SK-N-MC (cell line): ENCODE measurements around the gene ABCG2.

Experiments used
- DNase-seq: peaks from one replicate; pipeline ENCODE4 v3.0.0-alpha.2; 2011; ENCODE audit warnings: low read depth, low spot score
- H3K27ac ChIP-seq: fragments of 200-600 bp; sonication (generic); 2 replicates; pipeline ENCODE4 v1.5.1; 2016; ENCODE audit warnings: mixed run types
- H3K36me3 ChIP-seq: fragments of 200-600 bp; sonication (generic); 2 replicates; pipeline ENCODE4 v1.6.1; 2017; ENCODE audit warnings: antibody characterized with exemption, low read length, mixed read lengths; ENCODE audit not compliant: insufficient read depth
- H3K4me3 ChIP-seq: fragments of 200-600 bp; sonication (generic); 2 replicates; pipeline ENCODE4 v1.5.1; 2016
- H3K9ac ChIP-seq: fragments of 200-600 bp; sonication (generic); 2 replicates; pipeline ENCODE4 v1.8.0; 2017; ENCODE audit warnings: mixed run types, mixed read lengths; ENCODE audit not compliant: insufficient read length
- H3K9me3 ChIP-seq: fragments of 200-600 bp; sonication (generic); 2 replicates; pipeline ENCODE4 v1.6.1; 2017; ENCODE audit warnings: low read depth, mild to moderate bottlenecking, antibody characterized with exemption, low read length, moderate library complexity, mixed read lengths
- EZH2 ChIP-seq: fragments of 200-600 bp; sonication (generic); IDR thresholded peaks from one replicate; pipeline ENCODE4 v1.6.1; 2017; ENCODE audit warnings: antibody characterized with exemption
- FOXP2 ChIP-seq: optimal IDR thresholded peaks from 2 replicates; pipeline ENCODE3; 2011; ENCODE audit warnings: mild to moderate bottlenecking, moderate library complexity; ENCODE audit not compliant: insufficient read depth; ENCODE audit errors: extremely low read length, control extremely low read depth
- POLR2AphosphoS5 ChIP-seq: IDR thresholded peaks from 2 replicates; pipeline ENCODE4 v1.6.1; 2012; ENCODE audit warnings: mild to moderate bottlenecking, low read depth, low read length, borderline replicate concordance

Gene ABCG2

DNA sequence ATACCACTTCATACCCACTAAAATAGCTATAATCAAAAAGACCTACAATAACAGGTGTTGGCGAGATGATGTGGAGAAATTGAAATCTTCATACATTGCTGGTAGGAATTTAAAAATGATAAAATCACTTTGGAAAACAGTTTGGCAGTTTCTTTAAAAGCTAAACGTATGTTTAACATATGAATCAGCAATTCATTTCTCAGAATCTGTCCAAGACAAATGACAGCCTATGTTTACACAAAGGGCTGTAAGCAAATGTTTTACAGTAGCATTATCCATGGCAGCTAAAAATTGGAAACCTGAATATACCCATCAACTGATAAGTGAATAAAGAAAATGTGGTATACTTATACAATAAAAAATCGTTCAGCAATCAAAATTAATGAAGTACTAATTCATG lies 33.0 kb upstream of the ABCG2 start:
- Histone ChIP-seq H3K9me3 (no peaks in the 10 kb centered on the region), H3K4me3 (no peak overlapping the region), H3K27ac (no peak overlapping the region), H3K36me3 (no peaks in the 10 kb centered on the region), H3K9ac (no peak overlapping the region)
- no peak for TF ChIP-seq FOXP2
- no peak for TF ChIP-seq EZH2
- no peak for TF ChIP-seq POLR2AphosphoS5
- DNase-seq, result no peak

GRCh38 chr4:88189881-88190585 lies 31.6 kb upstream of the ABCG2 start:
- DNase-seq, result no peak
- TF ChIP-seq POLR2AphosphoS5 (no peak), FOXP2 (no peak), EZH2 (no peak)
- H3K9me3 ChIP-seq, result no peaks in the 10 kb centered on the region
- H3K9ac ChIP-seq, result no peak overlapping the region
- no peaks in the 10 kb centered on the region for H3K36me3 ChIP-seq
- H3K27ac ChIP-seq, result no peak overlapping the region
- no peak overlapping the region for H3K4me3 ChIP-seq

GRCh38 chr4:88189418-88189738 lies 30.9 kb upstream of the ABCG2 start:
- H3K4me3 ChIP-seq, result no peak overlapping the region
- no peak for DNase-seq

DNA sequence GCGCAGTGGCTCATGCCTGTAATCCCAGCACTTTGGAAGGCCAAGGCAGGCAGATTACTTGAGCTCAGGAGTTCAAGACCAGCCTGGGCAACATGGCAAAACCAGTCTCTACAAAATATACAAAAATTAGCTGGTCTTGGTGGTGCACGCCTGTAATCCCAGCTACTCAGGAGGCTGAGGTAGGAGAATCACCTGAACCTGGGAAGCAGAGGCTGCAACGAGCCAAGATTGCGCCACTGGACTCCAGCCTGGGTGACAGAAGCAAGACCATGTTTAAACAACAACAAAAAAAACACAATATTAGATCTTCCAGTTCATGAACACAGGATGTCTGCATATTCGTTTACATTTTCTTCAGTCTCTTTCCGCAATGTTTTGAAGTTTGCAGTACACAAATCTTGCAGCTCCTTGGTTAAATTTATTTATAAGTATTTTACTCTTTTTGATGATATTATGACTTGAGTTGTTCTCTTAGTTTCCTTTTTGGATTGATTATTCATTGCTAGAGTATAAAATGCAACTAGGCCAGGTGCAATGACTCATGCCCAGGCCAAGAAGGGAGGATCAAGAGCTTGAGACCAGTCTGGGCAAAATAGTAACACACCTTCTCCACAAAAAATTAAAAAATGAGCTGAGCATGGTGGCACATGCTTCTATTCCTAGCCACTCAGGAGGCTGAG lies 30.4 kb upstream of the ABCG2 start:
- H3K27ac ChIP-seq, result no peak overlapping the region
- no peak overlapping the region for H3K4me3 ChIP-seq
- no peaks in the 10 kb centered on the region for H3K9me3 ChIP-seq
- no peaks in the 10 kb centered on the region for H3K36me3 ChIP-seq
- H3K9ac ChIP-seq, result no peak overlapping the region
- TF ChIP-seq EZH2 (no peak), FOXP2 (no peak), POLR2AphosphoS5 (no peak)
- no peak for DNase-seq

More at GRCh38 chr4:88189418-88189738, 30.9 kb upstream of the ABCG2 start:
- H3K36me3 ChIP-seq, result no peaks in the 10 kb centered on the region
- no peak overlapping the region for H3K27ac ChIP-seq
- H3K9me3 ChIP-seq, result no peaks in the 10 kb centered on the region
- TF ChIP-seq EZH2 (no peak), FOXP2 (no peak), POLR2AphosphoS5 (no peak)
- H3K9ac ChIP-seq, result no peak overlapping the region

- no peak overlapping the region for H3K9ac ChIP-seq
- no peak overlapping the region for H3K27ac ChIP-seq
- H3K36me3 ChIP-seq, result no peaks in the 10 kb centered on the region
- no peaks in the 10 kb centered on the region for H3K9me3 ChIP-seq
- TF ChIP-seq FOXP2 (no peak), EZH2 (no peak), POLR2AphosphoS5 (no peak)
- no peak for DNase-seq
- no peak overlapping the region for H3K4me3 ChIP-seq
Observed at GRCh38 chr4:88187766-88188165, 29.3 kb upstream of the ABCG2 start.

GRCh38 chr4:88185906-88186305 lies 27.5 kb upstream of the ABCG2 start:
- Histone ChIP-seq H3K36me3 (no peaks in the 10 kb centered on the region), H3K27ac (no peak overlapping the region), H3K9me3 (no peaks in the 10 kb centered on the region), H3K4me3 (no peak overlapping the region), H3K9ac (no peak overlapping the region)
- DNase-seq, result no peak
- TF ChIP-seq FOXP2 (no peak), EZH2 (no peak), POLR2AphosphoS5 (no peak)

DNA sequence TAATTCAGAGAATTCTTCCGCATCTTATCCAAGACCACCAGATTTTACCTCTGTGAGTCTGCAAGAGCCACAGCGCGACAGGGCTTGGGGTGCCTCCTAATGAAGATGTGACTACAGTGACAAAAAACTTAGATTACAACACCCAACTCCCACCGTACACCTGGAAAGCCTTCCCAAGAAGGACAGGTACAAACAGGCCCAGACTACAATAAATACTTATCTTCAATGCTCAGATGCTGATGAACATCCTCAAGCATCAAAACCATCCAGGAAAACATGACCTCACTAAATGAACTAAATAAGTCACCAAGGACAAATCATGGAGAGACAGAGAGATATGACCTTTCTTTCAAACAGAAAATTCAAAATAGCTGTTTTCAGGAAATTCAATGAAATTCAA lies 20.8 kb upstream of the ABCG2 start:
- H3K27ac ChIP-seq, result no peak overlapping the region
- H3K9me3 ChIP-seq, result peaks cover 6% of the 10 kb centered on the region; the same call in 1 of the 2 replicates
- TF ChIP-seq EZH2 (no peak), POLR2AphosphoS5 (no peak), FOXP2 (no peak)
- H3K9ac ChIP-seq, result no peak overlapping the region
- H3K4me3 ChIP-seq, result no peak overlapping the region
- no peak for DNase-seq
- no peaks in the 10 kb centered on the region for H3K36me3 ChIP-seq

DNA sequence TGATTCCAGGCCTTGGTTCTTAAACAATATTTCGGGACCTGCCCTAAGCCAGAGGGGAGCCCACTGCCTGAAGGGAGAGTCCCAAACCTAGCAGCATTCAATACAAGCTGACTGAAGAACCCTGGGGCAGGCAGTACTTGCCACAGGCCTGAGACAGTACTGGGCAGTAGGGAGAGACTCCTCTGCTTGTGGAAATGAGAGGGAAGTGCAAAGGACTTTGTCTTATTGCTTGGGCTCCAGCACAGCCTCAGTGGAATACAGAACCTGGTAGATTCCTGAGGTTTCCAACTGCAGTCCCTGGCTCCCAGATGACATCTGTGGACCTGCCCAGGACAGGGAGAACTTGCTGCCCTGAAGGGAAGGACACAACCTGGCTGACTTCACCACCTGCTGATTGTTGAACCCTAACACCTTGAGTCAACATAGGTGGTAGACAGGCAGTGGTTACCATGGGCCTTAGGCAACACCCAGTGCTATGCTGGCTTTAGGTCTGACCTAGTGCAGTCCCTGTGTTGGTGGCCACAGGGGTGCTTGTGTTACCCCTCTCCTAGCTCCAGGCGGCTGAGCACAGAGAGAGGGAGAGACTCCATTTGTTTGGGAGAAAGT lies 20.3 kb upstream of the ABCG2 start:
- H3K36me3 ChIP-seq, result no peaks in the 10 kb centered on the region
- H3K9ac ChIP-seq, result no peak overlapping the region
- DNase-seq, result no peak
- no peak for TF ChIP-seq FOXP2
- no peak for TF ChIP-seq POLR2AphosphoS5
- no peak for TF ChIP-seq EZH2
- no peak overlapping the region for H3K27ac ChIP-seq
- H3K9me3 ChIP-seq, result peaks cover 6% of the 10 kb centered on the region; the same call in 1 of the 2 replicates
- no peak overlapping the region for H3K4me3 ChIP-seq
